Panc1 (cell line): ENCODE data around the gene RAC3.

Experiments
- CTCF ChIP-seq: fragments of 450-650 bp; IDR thresholded peaks from 2 replicates; pipeline ENCODE4 v1.5.1; 2017; ENCODE audit warnings: mild to moderate bottlenecking
- REST ChIP-seq, 2 experiments: IDR thresholded peaks; 2 replicates each; pipeline ENCODE4 v1.6.1; 2011 to 2012; ENCODE audit warnings: low read depth in 2 of 2, control low read depth in 1 of 2, low read length in 1 of 2, mild to moderate bottlenecking in 1 of 2, moderate library complexity in 1 of 2; ENCODE audit not compliant: insufficient read depth in 1 of 2

GRCh38 chr17:82028966-82029365 is 2.5 kb upstream of the RAC3 start:
- TF ChIP-seq CTCF (no peak), REST (IDR thresholded peaks at IDR 0.05; ENCODE audit: insufficient read depth in 1 of 2, low read depth in 2 of 2, low read length in 1 of 2) (no peak)
